HG03175 (cell line): ENCODE measurements around the gene PAX2.

ENCODE experiments used
- ATAC-seq: cut with Tn5 transposase; IDR thresholded peaks from one replicate; pipeline ENCODE4 v1.9.1; 2021; ENCODE audit warnings: mild to moderate bottlenecking, moderate library complexity; ENCODE audit not compliant: unreplicated experiment

Gene PAX2

GRCh38 chr10:100784126-100784525 is 38.7 kb downstream of the PAX2 start:
- no peak for ATAC-seq

DNA sequence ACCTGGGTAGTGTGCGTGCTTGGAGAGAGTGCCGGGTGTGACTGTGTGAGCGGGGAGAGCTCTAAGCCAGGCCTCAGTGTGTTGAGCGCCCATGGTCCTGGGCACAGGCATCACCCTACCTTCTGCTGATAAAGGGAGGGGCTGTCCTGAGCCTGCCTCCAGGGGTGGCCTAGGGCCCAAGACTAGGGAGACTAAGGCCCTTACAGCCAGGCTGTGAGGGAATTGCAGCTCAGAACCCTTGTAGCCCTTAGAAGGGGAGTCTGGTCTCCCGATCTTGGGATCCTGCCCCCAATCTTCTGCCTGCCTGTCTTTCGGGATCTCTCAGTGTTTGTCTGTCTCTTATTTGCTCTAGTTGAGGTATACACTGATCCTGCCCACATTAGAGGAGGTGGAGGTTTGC is 41.2 kb downstream of the PAX2 start:
- no peak for ATAC-seq

DNA sequence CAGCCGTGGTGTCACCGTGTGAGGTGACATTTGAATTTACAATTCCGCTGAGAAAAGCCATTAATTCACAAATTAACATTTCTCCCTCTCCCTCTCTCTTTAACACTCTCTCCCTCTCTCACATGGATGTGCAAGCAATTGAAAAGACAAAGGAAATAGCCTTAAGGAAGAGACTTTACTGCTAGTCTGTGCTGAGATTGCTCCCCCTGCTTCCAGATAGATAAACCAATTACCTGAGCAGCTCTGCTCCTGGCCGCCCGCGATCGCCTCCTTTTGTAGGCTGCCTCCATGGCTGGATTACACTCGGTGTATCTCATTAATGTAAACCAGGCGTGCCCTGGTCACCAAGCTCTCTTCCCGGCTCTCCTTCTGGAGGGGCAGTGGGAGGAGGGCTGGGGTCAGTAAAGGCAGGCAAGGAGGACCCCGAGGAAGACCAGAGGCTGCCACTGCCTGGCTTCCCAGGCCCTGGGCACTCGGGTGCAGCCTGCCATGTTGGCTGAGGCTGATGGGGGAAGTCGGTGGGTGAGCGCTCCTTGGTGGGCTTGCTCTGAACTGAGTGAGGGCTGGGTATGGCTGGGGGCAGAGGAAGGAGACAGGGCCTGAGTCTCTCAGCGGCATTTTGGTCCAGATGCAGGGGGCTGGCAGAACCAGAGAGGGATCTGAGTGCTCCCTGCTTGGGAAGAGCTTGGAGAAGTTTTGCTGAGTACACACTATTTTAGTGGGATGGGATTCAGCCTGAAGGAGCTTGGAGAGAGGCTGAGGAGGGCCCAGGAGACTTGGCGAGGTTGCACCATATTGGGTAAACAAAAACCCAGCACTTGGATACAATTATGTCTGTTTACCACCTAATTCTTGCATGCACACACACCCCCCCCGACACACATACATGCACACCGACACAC is 42.9 kb downstream of the PAX2 start:
- ATAC-seq = no peak

DNA sequence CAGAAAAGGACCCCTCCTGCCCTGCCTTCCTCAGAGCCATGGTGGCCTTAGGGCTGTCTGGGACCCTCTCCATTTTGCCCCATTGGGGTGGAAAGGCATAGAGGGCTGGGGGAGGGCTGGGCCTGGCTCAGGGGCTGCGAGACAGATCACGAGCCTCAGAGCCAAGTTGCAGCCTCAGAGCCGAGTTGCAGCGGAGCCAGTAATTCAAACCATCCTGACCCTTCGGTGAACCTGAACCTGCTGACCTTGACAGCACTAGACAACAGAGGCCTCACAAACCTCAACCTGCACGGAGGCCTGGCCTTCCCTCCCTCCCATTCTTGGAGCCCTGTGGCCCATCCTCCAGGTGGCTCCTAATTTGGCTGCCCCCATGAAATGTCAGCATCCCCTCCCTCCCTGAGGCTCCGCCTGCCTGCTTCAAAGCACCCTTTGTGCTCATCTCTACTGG is 45.4 kb downstream of the PAX2 start:
- no peak for ATAC-seq

DNA sequence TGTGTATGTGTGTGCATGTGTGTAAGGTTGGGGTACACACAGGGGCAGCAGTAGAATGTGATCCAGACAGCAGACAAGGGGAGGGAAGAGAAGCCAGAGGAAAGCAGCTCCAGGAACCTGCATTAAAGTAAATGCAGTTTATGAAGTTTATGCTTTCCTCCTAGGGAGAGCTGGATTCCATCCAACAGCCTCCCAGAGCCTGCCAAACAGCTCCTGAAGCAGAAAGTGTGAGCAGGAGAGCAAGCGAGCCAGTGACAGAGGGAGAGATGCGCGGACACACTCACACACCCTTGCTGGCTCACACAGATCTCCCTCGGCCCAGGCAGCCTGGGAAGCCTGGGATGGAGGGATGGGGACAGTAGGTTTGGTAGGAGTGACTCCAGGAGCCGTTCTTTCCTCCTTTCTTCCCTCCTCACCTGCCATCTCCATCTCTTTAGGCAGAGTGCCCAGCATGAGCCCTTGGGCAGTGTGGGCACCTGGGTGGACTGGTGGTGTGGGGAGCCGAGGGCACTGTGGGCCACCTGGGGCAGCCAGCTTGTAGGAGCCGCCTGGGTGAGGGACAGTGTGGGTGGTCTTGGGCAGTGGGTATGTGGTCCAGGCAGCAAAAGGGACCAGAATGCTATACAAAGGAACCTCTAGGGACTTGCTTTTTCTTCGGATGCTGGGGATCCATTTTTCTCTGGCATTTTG is 46.1 kb downstream of the PAX2 start:
- ATAC-seq = no peak

GRCh38 chr10:100792574-100792973 is 47.2 kb downstream of the PAX2 start:
- no peak for ATAC-seq

- no peak for ATAC-seq
Observed at GRCh38 chr10:100793055-100793454, 47.7 kb downstream of the PAX2 start.

GRCh38 chr10:100799881-100800280 is 54.5 kb downstream of the PAX2 start:
- ATAC-seq = no peak

- no peak for ATAC-seq
Observed at GRCh38 chr10:100800931-100801330, 55.5 kb downstream of the PAX2 start.

DNA sequence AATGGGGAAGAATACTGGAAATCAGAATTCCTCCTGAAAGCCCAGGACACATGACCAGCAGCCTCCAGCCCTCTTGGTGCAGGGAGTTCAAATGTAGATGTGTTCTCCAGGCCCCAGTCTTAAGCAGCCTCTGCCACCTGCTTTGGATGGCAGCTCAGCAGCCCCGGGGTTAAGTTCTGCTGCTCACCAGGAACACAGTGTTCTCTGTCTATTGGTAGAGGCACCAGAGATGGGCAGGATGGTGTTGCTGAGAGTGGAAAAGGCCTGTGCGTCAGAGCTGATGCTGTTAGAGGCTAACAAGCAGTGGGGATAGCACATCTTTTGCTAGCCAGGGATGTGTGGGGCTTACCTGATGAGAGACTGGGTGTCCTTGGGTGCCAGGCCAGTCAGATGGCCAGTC is 56.8 kb downstream of the PAX2 start:
- no peak for ATAC-seq

GRCh38 chr10:100802607-100803006 is 57.2 kb downstream of the PAX2 start:
- ATAC-seq = no peak

GRCh38 chr10:100803492-100803891 is 58.1 kb downstream of the PAX2 start:
- no peak for ATAC-seq

DNA sequence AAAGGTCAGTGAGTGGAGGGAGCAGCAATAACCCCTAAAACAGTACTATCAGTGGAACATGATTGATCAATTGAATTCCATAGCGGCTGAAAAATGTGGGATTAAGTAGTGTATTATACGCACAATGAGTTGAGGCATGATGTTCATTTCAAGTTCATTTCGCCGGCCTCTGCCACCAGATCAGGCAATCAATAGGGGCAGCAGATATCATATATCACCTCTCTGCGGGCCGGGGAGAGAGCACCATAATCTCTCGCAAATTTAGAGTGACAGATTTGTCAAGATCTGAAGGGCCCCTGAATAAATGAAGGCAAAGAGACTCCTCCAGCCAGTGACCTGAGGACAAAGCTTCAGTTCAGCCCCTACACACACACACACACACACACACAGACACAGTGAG is 58.5 kb downstream of the PAX2 start:
- no peak for ATAC-seq

- no peak for ATAC-seq
Observed at GRCh38 chr10:100805543-100806355, 60.4 kb downstream of the PAX2 start.

- ATAC-seq = no peak
Observed at GRCh38 chr10:100806356-100806645, 60.9 kb downstream of the PAX2 start.

DNA sequence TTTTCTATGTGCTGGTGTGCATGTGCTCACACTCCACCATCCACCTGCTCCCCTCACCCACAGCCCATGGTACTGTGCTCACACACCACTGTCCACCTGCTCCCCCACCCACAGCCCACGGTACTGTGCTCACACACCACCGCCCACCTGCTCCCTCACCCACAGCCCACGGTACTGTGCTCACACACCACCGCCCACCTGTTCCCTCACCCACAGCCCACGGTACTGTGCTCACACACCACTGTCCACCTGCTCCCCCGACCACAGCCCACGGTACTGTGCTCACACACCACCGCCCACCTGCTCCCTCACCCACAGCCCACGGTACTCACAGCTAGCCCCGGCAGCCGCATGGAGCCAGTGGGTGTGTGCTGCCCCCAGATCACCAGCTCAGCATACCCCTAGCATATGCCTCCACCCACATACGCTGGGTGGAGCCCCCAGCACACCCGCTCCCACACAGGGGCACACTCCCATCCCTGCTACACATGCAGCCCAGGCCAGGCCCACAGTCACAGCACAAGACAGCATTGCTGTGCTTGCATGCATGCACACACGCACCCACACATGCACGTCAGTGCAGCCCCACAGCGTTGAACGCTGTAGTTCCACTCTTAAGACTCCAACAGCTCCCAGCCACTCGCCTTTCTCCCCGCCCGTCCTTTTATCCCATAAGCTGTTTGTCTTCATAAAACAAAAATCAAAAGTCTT is 62.0 kb downstream of the PAX2 start:
- no peak for ATAC-seq

GRCh38 chr10:100808876-100809275 is 63.5 kb downstream of the PAX2 start:
- ATAC-seq = no peak

DNA sequence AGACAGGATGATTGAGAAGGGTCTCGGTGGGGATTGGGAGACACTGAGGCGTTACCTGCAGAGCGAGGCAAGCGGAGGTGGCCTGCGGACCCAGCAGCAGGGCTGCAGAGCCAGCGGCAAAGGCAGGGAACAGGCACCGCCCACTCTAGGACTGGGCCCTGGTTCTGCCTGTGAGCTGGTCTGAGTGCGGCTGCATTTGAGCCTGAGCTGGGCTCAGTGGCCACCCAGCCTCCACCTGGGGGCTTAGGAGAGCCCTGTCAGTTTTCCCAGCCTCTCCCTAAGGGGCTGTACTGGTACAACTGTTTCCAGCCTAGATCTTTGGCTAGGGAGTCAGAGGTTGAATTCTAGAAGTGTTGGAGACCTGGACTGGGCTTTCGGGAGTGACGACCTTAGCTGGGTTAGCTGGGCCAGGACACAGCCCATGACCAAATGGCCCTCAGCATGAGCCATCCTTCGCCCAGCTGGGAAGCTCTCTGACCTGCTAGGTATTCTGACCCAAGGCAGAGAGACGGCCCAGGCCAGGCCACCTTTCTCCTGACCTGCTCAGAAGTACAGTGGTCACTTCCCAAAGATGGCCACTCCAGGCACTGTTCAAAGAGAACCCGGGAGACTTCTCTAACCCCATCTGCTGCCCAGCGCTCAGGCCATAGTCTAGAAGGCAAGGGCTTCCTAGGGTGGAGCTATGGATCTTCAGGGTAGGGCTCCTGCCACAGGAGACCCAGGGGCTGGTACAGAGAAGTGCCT is 64.9 kb downstream of the PAX2 start:
- no peak for ATAC-seq

DNA sequence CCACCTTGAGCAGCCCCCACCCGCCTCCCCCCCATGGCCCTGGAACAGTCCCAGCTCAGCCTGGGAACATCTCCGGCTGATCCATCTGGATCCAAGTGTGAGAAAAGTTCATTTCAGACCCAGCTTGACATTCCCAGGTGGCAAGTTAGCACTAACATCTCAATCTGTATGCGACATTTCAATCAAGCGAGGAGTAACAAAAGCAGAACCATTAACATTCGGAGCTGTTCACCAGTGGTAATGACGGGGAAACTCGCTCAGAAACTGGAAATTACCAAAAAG is 65.4 kb downstream of the PAX2 start:
- ATAC-seq = no peak

DNA sequence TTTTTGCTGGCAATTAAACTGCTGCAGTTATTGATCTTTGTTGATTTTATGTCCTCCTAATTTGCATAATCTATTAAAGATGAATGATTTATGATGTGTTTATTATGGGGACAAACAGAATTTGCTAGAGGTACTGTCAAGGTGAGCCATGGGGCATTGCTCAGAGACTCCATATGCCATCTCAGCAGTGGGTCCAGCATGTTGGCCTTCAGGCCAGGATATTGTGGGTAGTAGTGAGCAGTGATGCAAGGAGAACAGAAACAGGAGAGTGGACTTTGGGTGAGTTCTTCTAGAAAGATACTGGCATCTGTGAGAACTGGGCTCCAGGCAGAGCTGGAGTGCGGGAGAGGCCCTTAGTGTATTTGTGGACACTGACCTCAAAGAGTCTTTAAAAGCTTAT is 65.9 kb downstream of the PAX2 start:
- no peak for ATAC-seq
